Endothelial cell of umbilical vein (primary cell): ENCODE data around the gene MTX1. TPM values are rescaled to one million over a fixed set of nuclear protein-coding genes. Genes with fewer than 3 reads are reported as not detected.
A peak's percentile ranks its signal among the peaks of the same experiment; 100 is the strongest.

Experiments used
- BruUV-seq: library from RNA; stranded (reverse); fragments of 400-500 nt; replicated peaks from 2 replicates; lab custom pipeline; 2021; lab: Mats Ljungman, UMichigan
- CTCF ChIA-PET: fragments of 300-600, 350-600 bp; sonication (Branson Sonifier 250); formaldehyde crosslinking; loops from one replicate; lab custom pipeline; 2021; ENCODE audit warnings: antibody characterized with exemption, inconsistent platforms; lab: Charles Lee
- POLR2A ChIA-PET: fragments of 300-600, 350-600 bp; sonication (Branson Sonifier 250); formaldehyde crosslinking; loops from one replicate; lab custom pipeline; 2021; ENCODE audit warnings: antibody characterized with exemption, inconsistent platforms; lab: Charles Lee
- DNase-seq: peaks from one replicate; pipeline ENCODE4 v3.0.0-alpha.2; 2011; ENCODE audit warnings: low read depth, low spot score
- FAIRE-seq: peaks from 2 replicates; lab custom pipeline; 2011; peaks lifted over from hg19 to GRCh38; lab: Jason Lieb, UNC
- H2AFZ ChIP-seq: 2 replicates; pipeline ENCODE4 v1.6.0; 2012; ENCODE audit warnings: low read depth, low read length, control low read depth, inconsistent platforms
- H3K27ac ChIP-seq: 2 replicates; pipeline ENCODE4 v1.5.1; 2011; ENCODE audit warnings: low read depth, mild to moderate bottlenecking, control low read depth, low read length, moderate library complexity; ENCODE audit not compliant: insufficient read depth
- H3K27me3 ChIP-seq, 2 experiments: 2 replicates each; pipeline versions ENCODE4 v1.6.0 to v1.6.1; 2011; ENCODE audit warnings: low read length in 2 of 2, mixed read lengths in 1 of 2; ENCODE audit not compliant: control insufficient read depth in 2 of 2, insufficient read depth in 2 of 2
- H3K36me3 ChIP-seq, 2 experiments: 2 replicates in 1 of 2; 3 replicates in 1 of 2; pipeline ENCODE4 v1.5.1; 2011; ENCODE audit warnings: low read length in 2 of 2, mild to moderate bottlenecking in 1 of 2, moderate library complexity in 1 of 2; ENCODE audit not compliant: control insufficient read depth in 2 of 2, insufficient read depth in 2 of 2; ENCODE audit errors: extremely low read depth in 1 of 2
- H3K4me1 ChIP-seq: 3 replicates; pipeline ENCODE4 v1.5.1; 2011; ENCODE audit warnings: mild to moderate bottlenecking, low read length; ENCODE audit not compliant: control insufficient read depth, insufficient read depth; ENCODE audit errors: extremely low read depth
- H3K4me2 ChIP-seq: 2 replicates; pipeline ENCODE4 v1.6.1; 2011; ENCODE audit warnings: low read length, control low read depth, mixed read lengths; ENCODE audit not compliant: insufficient read depth
- H3K4me3 ChIP-seq, 3 experiments: fragments of 200-600 bp in 1 of 3; sonication (generic), shearing (Covaris generic) in 1 of 3; replicated peaks in 1 of 3; 2 replicates each; pipeline ENCODE4 v1.5.1; 2011 to 2016; ENCODE audit warnings: control low read depth in 3 of 3, low read length in 3 of 3, mild to moderate bottlenecking in 2 of 3, inconsistent platforms in 1 of 3, low read depth in 1 of 3, moderate library complexity in 1 of 3; ENCODE audit not compliant: insufficient read depth in 1 of 3
- H3K79me2 ChIP-seq: 2 replicates; pipeline ENCODE4 v1.6.0; 2012; ENCODE audit warnings: low read length, inconsistent platforms; ENCODE audit not compliant: control insufficient read depth, insufficient read depth
- H3K9ac ChIP-seq: replicated peaks from 2 replicates; pipeline ENCODE3; 2011; ENCODE audit warnings: low read length, control low read depth; ENCODE audit not compliant: insufficient read depth; ENCODE audit errors: extremely low read depth
- H3K9me1 ChIP-seq: replicated peaks from 3 replicates; pipeline ENCODE4 v1.6.0; 2011; ENCODE audit warnings: mild to moderate bottlenecking, low read length; ENCODE audit not compliant: control insufficient read depth, insufficient read depth; ENCODE audit errors: extremely low read depth
- H3K9me3 ChIP-seq: replicated peaks from 2 replicates; pipeline ENCODE4 v1.5.1; 2012; ENCODE audit warnings: low read length, inconsistent platforms; ENCODE audit not compliant: control insufficient read depth, insufficient read depth
- H4K20me1 ChIP-seq: replicated peaks from 2 replicates; pipeline ENCODE3; 2011; ENCODE audit warnings: mild to moderate bottlenecking, low read length; ENCODE audit not compliant: control insufficient read depth, insufficient read depth; ENCODE audit errors: extremely low read depth
- EZH2 ChIP-seq: IDR thresholded peaks from 2 replicates; pipeline ENCODE4 v1.6.1; 2012; ENCODE audit warnings: borderline replicate concordance, low read depth, mild to moderate bottlenecking, moderate library complexity, low read length, inconsistent platforms; ENCODE audit not compliant: severe bottlenecking
- FOS ChIP-seq: IDR thresholded peaks from 2 replicates; pipeline ENCODE4 v1.6.1; 2011; ENCODE audit warnings: mild to moderate bottlenecking, low read length, moderate library complexity, borderline replicate concordance; ENCODE audit not compliant: insufficient read depth
- GATA2 ChIP-seq: IDR thresholded peaks from 2 replicates; pipeline ENCODE4 v1.7.0; 2011; ENCODE audit warnings: low read depth, mild to moderate bottlenecking, moderate library complexity, mixed read lengths, low read length; ENCODE audit not compliant: insufficient read length, insufficient read depth
- JUN ChIP-seq: IDR thresholded peaks from 2 replicates; pipeline ENCODE4 v1.6.1; 2011; ENCODE audit warnings: borderline replicate concordance, low read depth; ENCODE audit not compliant: insufficient read length, insufficient read depth
- MYC ChIP-seq: IDR thresholded peaks from one replicate; pipeline ENCODE4 v1.6.1; 2011; ENCODE audit warnings: mild to moderate bottlenecking, low read depth, low read length
- POLR2A ChIP-seq: IDR thresholded peaks from 2 replicates; pipeline ENCODE4 v1.6.1; 2012; ENCODE audit warnings: low read depth, mild to moderate bottlenecking, control low read depth, low read length
- POLR2AphosphoS5 ChIP-seq: IDR thresholded peaks from 2 replicates; pipeline ENCODE4 v1.6.1; 2012; ENCODE audit warnings: low read depth, mild to moderate bottlenecking, control low read depth, low read length, moderate library complexity; ENCODE audit not compliant: insufficient read depth
- dilution Hi-C: fragments of 300-500 bp; cut with MboI; formaldehyde crosslinking; loops from one replicate; pipeline ENCODE4 v1.15.0; 2019; ENCODE audit warnings: low sequenced_read_pairs; ENCODE audit not compliant: extremely low pct_ligation_motif_present
- intact Hi-C: fragments of 100-400 bp; cut with micrococcal nuclease; formaldehyde crosslinking; loops from one replicate; pipeline ENCODE4 v1.10.0; 2022
- polyA plus RNA-seq, 4 experiments: library from polyadenylated mRNA; depleted of rRNA in 3 of 4; stranded (reverse) in 3 of 4; unstranded in 1 of 4; fragments of >200 nt; gene quantifications; 2 replicates each; pipeline versions ENCODE4 v1.2.1 to v1.2.3, GENCODE V29; 2011 to 2012; ENCODE audit warnings: missing spikeins in 1 of 4
- total RNA-seq: library from RNA; stranded (reverse); gene quantifications from 2 replicates; pipeline ENCODE4 v1.2.3, GENCODE V29; 2021
- TF ChIP-seq, protein P1 (sequence below), 2 donors: IDR thresholded peaks; 1 replicate in 1 of 2; 2 replicates in 1 of 2; pipeline ENCODE4 v1.5.1; 2011; ENCODE audit warnings: low read length in 2 of 2, mild to moderate bottlenecking in 2 of 2, moderate library complexity in 2 of 2, control low read depth in 1 of 2, inconsistent platforms in 1 of 2, low read depth in 1 of 2; ENCODE audit not compliant: insufficient read depth in 1 of 2; ENCODE audit errors: extremely low read depth in 1 of 2

Gene MTX1
- total and polyA plus RNA-seq, 2 donors (not counting 3 experiments of a cell fraction or from before 2014, with no cell fraction given): 53.0 to 109 TPM

DNA sequence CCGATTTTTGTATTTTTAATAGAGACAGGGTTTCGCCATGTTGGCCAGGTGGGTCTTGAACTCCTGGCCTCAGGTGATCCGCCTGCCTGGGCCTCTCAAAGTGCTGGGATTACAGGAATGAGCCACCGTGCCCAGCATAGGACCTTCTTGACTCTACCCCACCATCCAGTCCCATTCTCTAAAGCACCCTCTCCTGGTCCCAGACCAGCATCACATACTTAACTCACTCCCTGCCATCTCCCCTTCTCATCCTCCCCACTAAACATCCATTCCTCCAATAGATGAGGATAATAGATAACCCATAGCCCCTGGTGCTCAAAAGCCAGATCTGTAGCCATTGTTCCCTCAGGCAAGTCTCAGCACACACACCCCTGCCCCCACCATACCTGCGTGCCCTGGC, 44.7 kb downstream of the MTX1 start:
- Histone ChIP-seq H3K9ac (no peak overlapping the region), H3K9me1 (no peaks in the 10 kb centered on the region), H3K4me3 (no peak overlapping the region), H4K20me1 (no peaks in the 10 kb centered on the region), H3K27me3 (no peaks in the 10 kb centered on the region), H3K27ac (no peak overlapping the region), H3K4me2 (no peak overlapping the region), H3K9me3 (no peaks in the 10 kb centered on the region), H3K36me3 (peaks cover 3 to 9% of the 10 kb centered on the region in 2 experiments), H3K4me1 (peaks cover 29% of the 10 kb centered on the region), H2AFZ (no peak overlapping the region), H3K79me2 (peaks cover 9% of the 10 kb centered on the region)
- ChIA-PET POLR2A (no interaction called here), CTCF (interaction anchor here (0.6 to 5.8 kb wide), 2 partner anchors 69 to 282 kb away, joined by 3 to 115 read pairs; partner anchors contain the start of gene RUSC1)
- DNase-seq (no peak), FAIRE-seq (no peak)
- BruUV-seq: no TSS peak
- dilution Hi-C loops: no loop called here
- TF ChIP-seq JUN: no peak
- TF ChIP-seq POLR2AphosphoS5: no peak
- no peak for TF ChIP-seq MYC
- no peak for TF ChIP-seq POLR2A
- TF ChIP-seq, protein P1, sequence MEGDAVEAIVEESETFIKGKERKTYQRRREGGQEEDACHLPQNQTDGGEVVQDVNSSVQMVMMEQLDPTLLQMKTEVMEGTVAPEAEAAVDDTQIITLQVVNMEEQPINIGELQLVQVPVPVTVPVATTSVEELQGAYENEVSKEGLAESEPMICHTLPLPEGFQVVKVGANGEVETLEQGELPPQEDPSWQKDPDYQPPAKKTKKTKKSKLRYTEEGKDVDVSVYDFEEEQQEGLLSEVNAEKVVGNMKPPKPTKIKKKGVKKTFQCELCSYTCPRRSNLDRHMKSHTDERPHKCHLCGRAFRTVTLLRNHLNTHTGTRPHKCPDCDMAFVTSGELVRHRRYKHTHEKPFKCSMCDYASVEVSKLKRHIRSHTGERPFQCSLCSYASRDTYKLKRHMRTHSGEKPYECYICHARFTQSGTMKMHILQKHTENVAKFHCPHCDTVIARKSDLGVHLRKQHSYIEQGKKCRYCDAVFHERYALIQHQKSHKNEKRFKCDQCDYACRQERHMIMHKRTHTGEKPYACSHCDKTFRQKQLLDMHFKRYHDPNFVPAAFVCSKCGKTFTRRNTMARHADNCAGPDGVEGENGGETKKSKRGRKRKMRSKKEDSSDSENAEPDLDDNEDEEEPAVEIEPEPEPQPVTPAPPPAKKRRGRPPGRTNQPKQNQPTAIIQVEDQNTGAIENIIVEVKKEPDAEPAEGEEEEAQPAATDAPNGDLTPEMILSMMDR (IDR thresholded peaks at IDR 0.05; ENCODE audit: extremely low read depth in 1 of 2, insufficient read depth in 1 of 2, low read depth in 1 of 2, low read length in 2 of 2): peak in 1 of 2 donors; percentile 4
- no peak for TF ChIP-seq FOS
- intact Hi-C loops: loop anchor here (10.0 kb wide), 1 partner anchor 312 kb away; the partner anchor contains the start of gene ASH1L

DNA sequence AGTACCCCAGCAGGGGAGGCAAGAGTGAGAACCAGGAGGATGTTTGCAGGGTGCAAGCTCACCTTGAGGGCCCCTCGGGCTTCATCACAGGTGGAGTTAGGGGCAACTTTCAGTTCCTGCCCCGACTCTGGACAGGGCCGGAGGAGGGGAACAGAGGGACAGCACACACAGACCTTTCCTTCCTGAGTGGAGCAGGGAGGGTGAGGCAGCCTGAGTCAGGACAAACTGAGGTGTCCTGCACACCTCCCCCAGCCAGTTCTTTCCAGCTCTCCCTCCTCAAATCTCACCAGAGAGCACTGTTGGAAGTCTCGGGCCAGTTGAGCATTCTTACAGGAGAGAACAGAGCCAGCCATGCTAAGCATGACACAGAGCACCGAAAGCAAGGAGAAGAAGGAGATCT, 45.3 kb downstream of the MTX1 start:
- BruUV-seq: no TSS peak
- intact Hi-C loops: loop anchor here (2.0 to 10.0 kb wide), 2 partner anchors 19 to 311 kb away; partner anchors contain the start of genes ASH1L and CLK2

More for the DNA sequence above, 45.3 kb downstream of the MTX1 start:
- Histone ChIP-seq H3K27ac (no peak overlapping the region), H3K9me3 (no peaks in the 10 kb centered on the region), H3K4me1 (peaks cover 29% of the 10 kb centered on the region), H3K36me3 (peaks cover 3 to 8% of the 10 kb centered on the region in 2 experiments), H2AFZ (no peak overlapping the region), H3K27me3 (no peaks in the 10 kb centered on the region), H3K4me2 (peak overlapping the region; percentile 76), H3K9me1 (no peaks in the 10 kb centered on the region), H3K4me3 (peak overlapping the region in 2 of 3 experiments; percentile 57 to 77), H3K79me2 (peaks cover 9% of the 10 kb centered on the region), H3K9ac (no peak overlapping the region), H4K20me1 (no peaks in the 10 kb centered on the region)
- TF ChIP-seq GATA2 (no peak), FOS (no peak), EZH2 (no peak)
- ChIA-PET POLR2A (no interaction called here), CTCF (no interaction called here)
- DNase-seq: no peak
- FAIRE-seq: peak; percentile 24
- dilution Hi-C loops: no loop called here
